Lower leg skin (tissue), 3 donors: ENCODE results near the gene SUV39H2.

Source experiments
- CTCF ChIP-seq, 3 donors: fragments of 450-650 bp; IDR thresholded peaks; one replicate each; pipeline ENCODE4 v1.5.1; 2016; ENCODE audit warnings: antibody characterized with exemption in 3 of 3, mild to moderate bottlenecking in 3 of 3, moderate library complexity in 2 of 3
- POLR2A ChIP-seq, 2 donors: fragments of 450-650 bp; IDR thresholded peaks; one replicate each; pipeline ENCODE4 v1.6.1; 2016 to 2017; ENCODE audit warnings: antibody characterized with exemption in 2 of 2, mild to moderate bottlenecking in 1 of 2, moderate library complexity in 1 of 2

DNA sequence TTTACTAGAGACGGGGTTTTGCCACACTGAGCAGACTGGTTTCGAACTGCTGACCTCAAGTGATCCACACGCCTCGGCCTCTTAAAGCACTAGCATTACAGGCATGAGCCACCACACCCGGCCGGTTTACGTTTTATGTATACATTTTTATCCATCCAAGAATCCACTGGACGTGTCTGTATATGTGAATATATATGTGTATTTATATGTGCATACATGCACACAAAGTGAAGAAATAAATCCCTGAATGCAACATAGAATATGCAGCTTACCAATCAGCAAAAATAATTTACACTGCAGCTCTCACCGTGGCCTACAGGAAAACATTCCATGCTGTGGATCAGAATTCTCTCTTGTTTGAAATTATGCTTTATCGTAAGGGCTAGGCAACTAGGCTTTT lies 51.9 kb downstream of the SUV39H2 start:
- TF ChIP-seq CTCF (IDR thresholded peaks at IDR 0.05) (no peak), POLR2A (IDR thresholded peaks at IDR 0.05) (no peak)
